ENCODE measurements around the gene NTN4. TPM values are rescaled to one million over a fixed set of nuclear protein-coding genes. Genes with fewer than 3 reads are reported as not detected.
"Not testable (repeated sequence)": the region's sequence is repeated elsewhere in the genome, so short reads cannot be mapped to it uniquely, and the experiment has no call there.

NTN4 gene
- total RNA-seq, 1 experiment from 2014 or later = 0.58 TPM

GRCh38 chr12:95764848-95765247 is 25.7 kb downstream of the NTN4 start:
- in situ Hi-C loops (cut with HindIII; ENCODE audit: low pct_unique_long_range_greater_than_20kb, low sequenced_read_pairs) = no loop called here
- DNase-seq (ENCODE audit: low read depth, low spot score) = no peak

- in situ Hi-C loops (cut with HindIII; ENCODE audit: low pct_unique_long_range_greater_than_20kb, low sequenced_read_pairs) = no loop called here
Observed at GRCh38 chr12:95763809-95764253, 26.7 kb downstream of the NTN4 start.

GRCh38 chr12:95762123-95762785 is 28.3 kb downstream of the NTN4 start:
- DNase-seq (ENCODE audit: low read depth, low spot score) = no peak
- in situ Hi-C loops (cut with HindIII; ENCODE audit: low pct_unique_long_range_greater_than_20kb, low sequenced_read_pairs) = no loop called here

More at GRCh38 chr12:95763809-95764253, 26.7 kb downstream of the NTN4 start:
- no peak for DNase-seq (ENCODE audit: low read depth, low spot score)

- in situ Hi-C loops (cut with HindIII; ENCODE audit: low pct_unique_long_range_greater_than_20kb, low sequenced_read_pairs) = no loop called here
- DNase-seq (ENCODE audit: low read depth, low spot score) = no peak
Observed at GRCh38 chr12:95760371-95760770, 30.2 kb downstream of the NTN4 start.

GRCh38 chr12:95759718-95760117 is 30.8 kb downstream of the NTN4 start:
- in situ Hi-C loops (cut with HindIII; ENCODE audit: low pct_unique_long_range_greater_than_20kb, low sequenced_read_pairs) = no loop called here

GRCh38 chr12:95759039-95759438 is 31.5 kb downstream of the NTN4 start:
- in situ Hi-C loops (cut with HindIII; ENCODE audit: low pct_unique_long_range_greater_than_20kb, low sequenced_read_pairs) = no loop called here
- DNase-seq (ENCODE audit: low read depth, low spot score) = no peak

More at GRCh38 chr12:95759718-95760117, 30.8 kb downstream of the NTN4 start:
- DNase-seq (ENCODE audit: low read depth, low spot score) = no peak

GRCh38 chr12:95756362-95756761 is 34.2 kb downstream of the NTN4 start:
- no peak for DNase-seq (ENCODE audit: low read depth, low spot score)
- in situ Hi-C loops (cut with HindIII; ENCODE audit: low pct_unique_long_range_greater_than_20kb, low sequenced_read_pairs) = no loop called here

- in situ Hi-C loops (cut with HindIII; ENCODE audit: low pct_unique_long_range_greater_than_20kb, low sequenced_read_pairs) = no loop called here
Observed at GRCh38 chr12:95755261-95755865, 35.2 kb downstream of the NTN4 start.

GRCh38 chr12:95746062-95746461 is 44.5 kb downstream of the NTN4 start:
- DNase-seq (ENCODE audit: low read depth, low spot score); in situ Hi-C loops (cut with HindIII; ENCODE audit: low pct_unique_long_range_greater_than_20kb, low sequenced_read_pairs): not testable (repeated sequence)

More at GRCh38 chr12:95755261-95755865, 35.2 kb downstream of the NTN4 start:
- DNase-seq (ENCODE audit: low read depth, low spot score) = no peak

GRCh38 chr12:95742586-95742985 is 48.0 kb downstream of the NTN4 start:
- no peak for DNase-seq (ENCODE audit: low read depth, low spot score)
- in situ Hi-C loops (cut with HindIII; ENCODE audit: low pct_unique_long_range_greater_than_20kb, low sequenced_read_pairs) = no loop called here

- in situ Hi-C loops (cut with HindIII; ENCODE audit: low pct_unique_long_range_greater_than_20kb, low sequenced_read_pairs) = no loop called here
- no peak for DNase-seq (ENCODE audit: low read depth, low spot score)
Observed at GRCh38 chr12:95741635-95742034, 48.9 kb downstream of the NTN4 start.

- no peak for DNase-seq (ENCODE audit: low read depth, low spot score)
- in situ Hi-C loops (cut with HindIII; ENCODE audit: low pct_unique_long_range_greater_than_20kb, low sequenced_read_pairs) = no loop called here
Observed at GRCh38 chr12:95740751-95741150, 49.8 kb downstream of the NTN4 start.

- DNase-seq (ENCODE audit: low read depth, low spot score) = peak; percentile 53
- in situ Hi-C loops (cut with HindIII; ENCODE audit: low pct_unique_long_range_greater_than_20kb, low sequenced_read_pairs) = no loop called here
Observed at GRCh38 chr12:95739561-95740313, 50.8 kb downstream of the NTN4 start.

GRCh38 chr12:95738024-95738611 is 52.4 kb downstream of the NTN4 start:
- in situ Hi-C loops (cut with HindIII; ENCODE audit: low pct_unique_long_range_greater_than_20kb, low sequenced_read_pairs) = no loop called here
- DNase-seq (ENCODE audit: low read depth, low spot score) = no peak

- DNase-seq (ENCODE audit: low read depth, low spot score) = no peak
- in situ Hi-C loops (cut with HindIII; ENCODE audit: low pct_unique_long_range_greater_than_20kb, low sequenced_read_pairs) = no loop called here
Observed at GRCh38 chr12:95736631-95737030, 53.9 kb downstream of the NTN4 start.

GRCh38 chr12:95735728-95736127 is 54.8 kb downstream of the NTN4 start:
- in situ Hi-C loops (cut with HindIII; ENCODE audit: low pct_unique_long_range_greater_than_20kb, low sequenced_read_pairs); DNase-seq (ENCODE audit: low read depth, low spot score): not testable (repeated sequence)

GRCh38 chr12:95733141-95733825 is 57.3 kb downstream of the NTN4 start:
- in situ Hi-C loops (cut with HindIII; ENCODE audit: low pct_unique_long_range_greater_than_20kb, low sequenced_read_pairs) = no loop called here
- no peak for DNase-seq (ENCODE audit: low read depth, low spot score)

GRCh38 chr12:95731519-95731958 is 59.0 kb downstream of the NTN4 start:
- in situ Hi-C loops (cut with HindIII; ENCODE audit: low pct_unique_long_range_greater_than_20kb, low sequenced_read_pairs) = no loop called here
- DNase-seq (ENCODE audit: low read depth, low spot score) = no peak

All from SK-MEL-5 (cell line).